Ovary (tissue), 3 donors: ENCODE data around the gene C4orf46.

Experiments
- POLR2A ChIP-seq: fragments of 450-650 bp; IDR thresholded peaks from one replicate; pipeline ENCODE4 v1.6.1; 2017; ENCODE audit warnings: antibody characterized with exemption, mild to moderate bottlenecking, moderate library complexity
- TF ChIP-seq, protein P1 (sequence below), 3 donors: fragments of 450-650 bp in 2 of 3; fragments of 200-600 bp in 1 of 3; IDR thresholded peaks; one replicate each; pipeline versions ENCODE4 v1.5.1 to v1.8.0; 2016 to 2022; ENCODE audit warnings: antibody characterized with exemption in 3 of 3, mild to moderate bottlenecking in 1 of 3
- donor health status: DM: no; HTN: no; CAD: no.

DNA sequence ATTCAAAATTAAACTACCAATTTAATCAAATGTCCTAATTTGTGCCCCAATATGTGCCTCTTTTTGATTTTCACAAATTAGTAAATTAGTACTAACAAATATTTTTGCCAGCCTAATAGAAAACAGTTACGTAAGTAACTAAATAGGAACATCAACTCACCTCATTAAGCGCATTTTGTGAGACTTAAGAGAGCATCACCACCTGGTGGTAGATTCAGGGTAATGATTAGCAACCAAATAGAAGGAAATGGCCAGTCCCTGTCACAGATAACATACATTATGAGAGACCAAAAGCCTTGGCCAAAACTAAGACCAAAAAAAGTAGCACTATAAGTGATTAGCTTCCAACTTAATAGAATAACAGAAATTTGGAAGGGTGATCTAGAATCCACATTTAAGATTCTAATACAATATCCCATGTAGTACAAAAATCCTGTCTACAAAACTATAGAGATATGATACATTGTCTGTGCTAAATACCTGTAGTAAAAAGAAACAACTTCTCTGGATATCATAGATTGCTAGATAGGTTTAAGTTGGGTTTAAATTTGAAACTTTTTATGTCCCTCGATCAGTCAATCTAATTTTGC, 46.7 kb downstream of the C4orf46 start:
- TF ChIP-seq, protein P1, sequence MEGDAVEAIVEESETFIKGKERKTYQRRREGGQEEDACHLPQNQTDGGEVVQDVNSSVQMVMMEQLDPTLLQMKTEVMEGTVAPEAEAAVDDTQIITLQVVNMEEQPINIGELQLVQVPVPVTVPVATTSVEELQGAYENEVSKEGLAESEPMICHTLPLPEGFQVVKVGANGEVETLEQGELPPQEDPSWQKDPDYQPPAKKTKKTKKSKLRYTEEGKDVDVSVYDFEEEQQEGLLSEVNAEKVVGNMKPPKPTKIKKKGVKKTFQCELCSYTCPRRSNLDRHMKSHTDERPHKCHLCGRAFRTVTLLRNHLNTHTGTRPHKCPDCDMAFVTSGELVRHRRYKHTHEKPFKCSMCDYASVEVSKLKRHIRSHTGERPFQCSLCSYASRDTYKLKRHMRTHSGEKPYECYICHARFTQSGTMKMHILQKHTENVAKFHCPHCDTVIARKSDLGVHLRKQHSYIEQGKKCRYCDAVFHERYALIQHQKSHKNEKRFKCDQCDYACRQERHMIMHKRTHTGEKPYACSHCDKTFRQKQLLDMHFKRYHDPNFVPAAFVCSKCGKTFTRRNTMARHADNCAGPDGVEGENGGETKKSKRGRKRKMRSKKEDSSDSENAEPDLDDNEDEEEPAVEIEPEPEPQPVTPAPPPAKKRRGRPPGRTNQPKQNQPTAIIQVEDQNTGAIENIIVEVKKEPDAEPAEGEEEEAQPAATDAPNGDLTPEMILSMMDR (IDR thresholded peaks at IDR 0.05): no peak
- TF ChIP-seq POLR2A: no peak
